Tibial nerve (tissue), 4 donors: ENCODE data around the gene KLF8.

Experiments
- EP300 ChIP-seq, 2 donors: sonication (generic); formaldehyde crosslinking; IDR thresholded peaks; one replicate each; pipeline ENCODE4 v1.6.1; 2017; ENCODE audit warnings: antibody characterized with exemption in 2 of 2, mild to moderate bottlenecking in 1 of 2
- POLR2A ChIP-seq, 2 donors: fragments of 450-650 bp; IDR thresholded peaks; one replicate each; pipeline ENCODE4 v1.6.1; 2017; ENCODE audit warnings: antibody characterized with exemption in 2 of 2, mild to moderate bottlenecking in 2 of 2, moderate library complexity in 2 of 2
- TF ChIP-seq, protein P1 (sequence below), 5 experiments: fragments of 200-600 bp in 3 of 5; fragments of 450-650 bp in 2 of 5; sonication (generic) in 3 of 5; IDR thresholded peaks; one replicate each; pipeline ENCODE4 v1.5.1; 2016 to 2019; ENCODE audit warnings: antibody characterized with exemption in 5 of 5, mild to moderate bottlenecking in 3 of 5, moderate library complexity in 2 of 5

DNA sequence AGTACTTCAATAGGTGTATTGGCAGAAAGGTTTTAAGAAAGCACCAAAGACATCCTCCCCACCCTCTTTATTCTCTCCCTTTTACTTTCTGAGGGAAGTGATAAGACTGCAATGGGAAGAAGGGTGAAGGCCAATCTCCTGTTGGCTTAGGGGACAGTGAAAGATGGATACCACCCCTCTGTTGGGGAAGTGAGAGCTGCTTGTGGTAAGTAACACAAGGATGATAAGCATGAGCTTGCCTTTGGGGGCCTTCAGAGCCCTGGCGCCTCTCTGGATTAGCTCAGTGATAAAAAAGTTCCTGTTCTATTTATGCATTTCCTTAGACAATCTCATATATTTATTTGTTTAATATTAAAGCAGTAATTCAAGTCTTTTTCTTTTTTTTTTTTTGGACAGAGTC, 5.2 kb upstream of the KLF8 start:
- TF ChIP-seq, protein P1, sequence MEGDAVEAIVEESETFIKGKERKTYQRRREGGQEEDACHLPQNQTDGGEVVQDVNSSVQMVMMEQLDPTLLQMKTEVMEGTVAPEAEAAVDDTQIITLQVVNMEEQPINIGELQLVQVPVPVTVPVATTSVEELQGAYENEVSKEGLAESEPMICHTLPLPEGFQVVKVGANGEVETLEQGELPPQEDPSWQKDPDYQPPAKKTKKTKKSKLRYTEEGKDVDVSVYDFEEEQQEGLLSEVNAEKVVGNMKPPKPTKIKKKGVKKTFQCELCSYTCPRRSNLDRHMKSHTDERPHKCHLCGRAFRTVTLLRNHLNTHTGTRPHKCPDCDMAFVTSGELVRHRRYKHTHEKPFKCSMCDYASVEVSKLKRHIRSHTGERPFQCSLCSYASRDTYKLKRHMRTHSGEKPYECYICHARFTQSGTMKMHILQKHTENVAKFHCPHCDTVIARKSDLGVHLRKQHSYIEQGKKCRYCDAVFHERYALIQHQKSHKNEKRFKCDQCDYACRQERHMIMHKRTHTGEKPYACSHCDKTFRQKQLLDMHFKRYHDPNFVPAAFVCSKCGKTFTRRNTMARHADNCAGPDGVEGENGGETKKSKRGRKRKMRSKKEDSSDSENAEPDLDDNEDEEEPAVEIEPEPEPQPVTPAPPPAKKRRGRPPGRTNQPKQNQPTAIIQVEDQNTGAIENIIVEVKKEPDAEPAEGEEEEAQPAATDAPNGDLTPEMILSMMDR (IDR thresholded peaks at IDR 0.05), result no peak
- TF ChIP-seq POLR2A (IDR thresholded peaks at IDR 0.05), result no peak
- no peak for TF ChIP-seq EP300 (IDR thresholded peaks at IDR 0.05)
